Nucleus accumbens (tissue), 56 donors: ENCODE results near the gene NYAP2.

Experiments
- DNase-seq, 56 donors: peaks; one replicate each; lab custom pipeline; 2025; lab: John Stamatoyannopoulos, UW

NYAP2 gene

GRCh38 chr2:225534697-225535096 is 135.2 kb downstream of the NYAP2 start:
- no peak for DNase-seq

- DNase-seq: no peak
These were observed 136.5 kb downstream of the NYAP2 start for GRCh38 chr2:225536036-225536435.

- DNase-seq: no peak
These were observed 144.1 kb downstream of the NYAP2 start for GRCh38 chr2:225543626-225544025.

- DNase-seq: no peak
These were observed 157.0 kb downstream of the NYAP2 start for GRCh38 chr2:225556461-225556860.

- DNase-seq: no peak
These were observed 159.0 kb downstream of the NYAP2 start for GRCh38 chr2:225558399-225559071.

- no peak for DNase-seq
These were observed 159.5 kb downstream of the NYAP2 start for GRCh38 chr2:225559072-225559415.

GRCh38 chr2:225566798-225567197 is 167.3 kb downstream of the NYAP2 start:
- no peak for DNase-seq

GRCh38 chr2:225569995-225570394 is 170.5 kb downstream of the NYAP2 start:
- DNase-seq: no peak

GRCh38 chr2:225573603-225574002 is 174.1 kb downstream of the NYAP2 start:
- DNase-seq: no peak

GRCh38 chr2:225574582-225575138 is 175.2 kb downstream of the NYAP2 start:
- no peak for DNase-seq

- DNase-seq: no peak
These were observed 181.6 kb downstream of the NYAP2 start for GRCh38 chr2:225581135-225581534.

GRCh38 chr2:225581906-225582305 is 182.4 kb downstream of the NYAP2 start:
- DNase-seq: no peak

GRCh38 chr2:225582355-225583116 is 183.0 kb downstream of the NYAP2 start:
- no peak for DNase-seq

GRCh38 chr2:225584796-225585195 is 185.3 kb downstream of the NYAP2 start:
- no peak for DNase-seq

GRCh38 chr2:225590932-225591331 is 191.4 kb downstream of the NYAP2 start:
- no peak for DNase-seq

- no peak for DNase-seq
These were observed 198.4 kb downstream of the NYAP2 start for GRCh38 chr2:225597911-225598310.

- DNase-seq: no peak
These were observed 198.9 kb downstream of the NYAP2 start for GRCh38 chr2:225598426-225598825.

GRCh38 chr2:225598897-225599296 is 199.4 kb downstream of the NYAP2 start:
- no peak for DNase-seq

- DNase-seq: no peak
These were observed 200.3 kb downstream of the NYAP2 start for GRCh38 chr2:225599856-225600255.

- no peak for DNase-seq
These were observed 200.9 kb downstream of the NYAP2 start for GRCh38 chr2:225600444-225600843.

- DNase-seq: no peak
These were observed 201.4 kb downstream of the NYAP2 start for GRCh38 chr2:225600865-225601264.

- DNase-seq: no peak
These were observed 202.7 kb downstream of the NYAP2 start for GRCh38 chr2:225602205-225602604.
